Activated CD4-positive, alpha-beta T cell treated with anti-CD3 and anti-CD28 coated beads, Interleukin-2, amount 50 U/mL, for 48 hours (primary cell): Measurements from ENCODE around the gene ARHGAP21.
"Not testable (repeated sequence)": the region's sequence is repeated elsewhere in the genome, so short reads cannot be mapped to it uniquely, and the experiment has no call there.

Experiments used
- DNase-seq, 2 experiments: peaks; one replicate each; pipeline ENCODE4 v3.0.0-alpha.2; 2020

ARHGAP21 gene

GRCh38 chr10:24723788-24724380 lies at the start of gene ARHGAP21:
Gene ARHGAP21, minus strand, starts transcription at chr10:24723887. Its CDS starts 1,988 bp downstream, at chr10:24721899.
- DNase-seq, result peak; percentile 41 to 51

DNA sequence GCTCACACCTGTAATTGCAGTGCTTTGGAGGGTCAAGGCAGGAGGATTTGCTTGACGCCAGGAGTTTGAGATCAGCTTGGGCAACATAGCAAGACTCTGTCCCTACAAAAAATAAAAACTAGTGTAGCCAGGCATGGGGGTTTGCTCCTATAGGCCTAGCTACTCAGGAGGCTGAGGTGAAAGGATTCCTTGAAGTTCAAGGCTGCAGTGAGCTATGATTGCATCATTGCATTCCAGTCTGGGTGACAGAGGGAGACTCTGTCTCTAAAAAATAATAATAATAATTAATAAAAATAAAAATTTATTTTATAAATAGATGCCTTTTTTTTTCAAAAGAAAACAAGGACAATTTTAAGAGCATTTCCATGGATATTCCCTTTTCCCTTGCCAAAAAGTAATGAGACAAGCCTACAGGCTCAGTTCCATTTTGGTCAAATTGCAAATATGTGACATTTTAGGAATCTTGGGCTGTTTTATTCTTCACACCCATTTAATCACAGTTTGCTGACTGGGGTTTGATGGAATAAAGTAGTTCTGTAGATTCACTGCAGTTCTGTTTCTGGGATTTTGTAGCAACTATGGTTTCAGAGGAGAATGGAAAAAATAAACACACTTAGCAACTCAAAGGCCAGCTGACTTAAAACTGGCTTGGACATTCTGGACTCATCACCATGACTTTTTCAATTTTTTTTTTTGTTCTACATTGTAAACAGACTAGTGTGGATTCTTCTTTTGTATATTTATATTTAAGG lies 48.4 kb upstream of the ARHGAP21 start:
- DNase-seq, result no peak

GRCh38 chr10:24764991-24765390 lies 41.3 kb upstream of the ARHGAP21 start:
- DNase-seq, result not testable (repeated sequence)

- no peak for DNase-seq
These were observed 39.4 kb upstream of the ARHGAP21 start for GRCh38 chr10:24762966-24763623.

GRCh38 chr10:24762161-24762924 lies 38.7 kb upstream of the ARHGAP21 start:
- no peak for DNase-seq

DNA sequence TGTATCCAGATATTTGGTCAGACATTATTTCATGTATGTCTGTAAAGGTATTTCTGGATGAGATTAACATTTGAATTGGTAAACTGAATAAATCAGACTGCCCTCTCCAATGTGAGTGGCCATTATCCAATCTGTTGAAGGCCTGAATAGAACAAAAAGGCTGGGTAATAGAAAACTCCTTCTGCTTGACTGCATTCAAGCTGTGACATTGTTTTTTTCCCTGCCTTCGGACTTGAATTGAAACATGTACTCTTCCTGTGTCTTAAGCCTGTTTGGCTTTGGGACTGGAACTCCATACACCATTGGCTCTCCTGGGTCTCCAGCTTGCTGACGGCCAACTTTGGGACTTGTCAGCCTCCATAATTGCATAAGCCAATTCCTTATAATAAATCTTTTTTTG lies 36.0 kb upstream of the ARHGAP21 start:
- no peak for DNase-seq

DNA sequence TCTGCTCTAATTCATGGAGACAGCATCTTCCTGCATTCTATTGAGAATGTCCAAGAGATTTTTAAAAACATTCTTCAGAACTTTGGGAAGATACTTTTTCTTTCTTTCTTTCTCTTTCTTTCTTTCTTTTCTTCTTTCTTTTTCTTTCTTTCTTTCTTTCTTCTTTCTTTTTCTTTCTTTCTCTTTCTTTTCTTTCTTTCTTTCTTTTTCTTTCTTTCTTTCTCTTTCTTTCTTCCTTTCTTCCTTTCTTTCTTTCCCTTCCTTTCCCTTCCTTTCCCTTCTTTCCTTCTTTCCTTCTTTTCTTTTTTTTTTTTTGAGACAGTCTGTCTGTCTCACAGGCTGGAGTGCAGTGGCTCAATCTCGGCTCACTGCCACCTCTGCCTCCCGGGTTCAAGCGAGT lies 34.6 kb upstream of the ARHGAP21 start:
- not testable (repeated sequence) for DNase-seq

- no peak for DNase-seq
These were observed 32.6 kb upstream of the ARHGAP21 start for GRCh38 chr10:24756283-24756682.

DNA sequence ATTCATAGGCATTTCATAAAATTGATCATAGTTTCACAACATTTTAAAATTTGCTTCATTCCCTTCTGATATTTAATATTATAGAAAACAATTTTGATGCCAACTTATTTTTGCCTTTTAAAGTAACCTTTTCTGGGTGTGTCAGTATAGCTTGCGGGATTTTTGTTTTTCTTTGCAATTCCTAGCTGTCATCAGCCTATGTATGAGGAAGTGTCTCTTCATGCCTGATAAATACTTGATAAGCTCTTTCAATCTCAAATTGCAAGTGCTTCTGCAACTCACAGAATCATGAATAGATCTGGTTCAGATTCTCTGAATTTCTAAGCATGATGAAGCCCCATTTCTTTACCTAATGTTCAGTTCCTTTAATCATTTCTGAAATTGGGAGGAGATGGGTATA lies 28.0 kb upstream of the ARHGAP21 start:
- no peak for DNase-seq

DNA sequence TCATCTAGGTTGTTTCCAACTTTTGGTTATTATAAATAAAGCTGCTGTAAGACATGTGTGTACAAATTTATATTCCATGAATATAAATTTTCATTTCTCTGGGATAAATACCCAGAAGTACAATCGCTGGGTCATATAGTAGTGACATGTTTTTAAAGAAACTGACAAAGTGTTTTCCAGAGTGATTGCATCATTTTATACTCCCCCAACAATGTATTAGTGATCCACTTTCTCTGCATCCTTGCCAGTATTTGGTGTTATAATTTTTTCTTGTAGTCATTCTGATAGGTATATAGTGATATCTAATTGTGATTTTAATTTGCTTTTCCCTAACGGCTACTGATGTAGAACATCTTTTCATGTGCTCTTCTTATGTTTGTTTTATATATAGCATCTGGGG lies 27.0 kb upstream of the ARHGAP21 start:
- no peak for DNase-seq

GRCh38 chr10:24748214-24748613 lies 24.5 kb upstream of the ARHGAP21 start:
- DNase-seq, result no peak

DNA sequence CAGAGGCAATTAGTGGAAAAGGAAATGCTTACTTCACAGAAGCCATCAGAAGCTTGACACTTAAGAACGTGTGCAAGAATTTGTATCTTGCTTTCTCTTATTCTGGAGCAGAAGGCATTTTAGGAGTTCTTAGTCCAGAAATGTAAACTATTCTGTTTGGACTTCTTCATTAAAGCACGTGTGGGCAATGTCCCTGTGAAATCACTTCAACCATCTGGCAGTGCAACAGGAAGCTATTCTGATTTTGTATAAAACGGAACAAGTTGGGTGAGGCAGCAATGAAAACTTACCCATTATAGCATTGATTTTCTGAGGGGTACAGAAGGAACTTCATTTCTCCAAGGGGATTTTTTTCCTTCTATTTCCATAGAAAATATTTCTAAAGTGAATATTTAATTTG lies 21.3 kb upstream of the ARHGAP21 start:
- no peak for DNase-seq

DNA sequence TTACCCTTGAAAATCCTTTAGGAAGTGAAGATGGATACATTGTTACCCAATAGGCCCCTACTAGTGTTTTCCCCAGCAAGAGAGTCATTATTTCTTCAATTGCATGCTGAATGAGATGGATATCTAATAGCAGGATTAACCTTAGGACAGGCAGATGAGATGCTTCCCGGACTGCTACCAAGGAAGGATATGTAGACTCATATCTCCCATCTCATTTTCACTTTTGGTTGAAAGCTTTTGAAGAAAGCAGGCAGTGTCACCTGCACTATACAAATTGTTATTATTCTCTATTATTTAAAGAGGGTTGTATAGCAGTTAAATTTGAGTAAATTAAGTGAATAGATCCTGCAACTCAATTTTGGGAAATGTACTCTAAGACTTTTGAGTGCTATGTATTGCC lies 17.0 kb upstream of the ARHGAP21 start:
- DNase-seq, result no peak

DNA sequence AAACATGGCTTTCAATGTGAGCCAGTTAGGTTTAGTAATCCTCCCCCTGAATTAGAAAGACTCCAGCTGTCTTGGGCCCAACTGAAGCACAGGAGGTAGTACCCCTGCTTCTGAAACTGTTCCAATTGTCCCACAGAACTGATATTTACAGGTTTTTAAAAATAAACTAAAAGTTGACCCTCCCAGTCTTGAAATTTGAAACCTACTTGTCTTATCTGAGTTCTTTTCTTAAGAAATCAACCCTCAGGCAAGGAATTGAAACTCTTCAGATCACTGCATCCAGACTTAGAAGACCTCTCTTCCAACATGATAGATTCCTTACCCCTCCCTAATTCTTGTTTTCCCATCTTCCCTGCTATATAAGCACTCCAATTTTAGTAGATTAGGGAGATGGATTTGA lies 13.3 kb upstream of the ARHGAP21 start:
- DNase-seq, result no peak

- no peak for DNase-seq
These were observed 8.3 kb upstream of the ARHGAP21 start for GRCh38 chr10:24731942-24732341.

DNA sequence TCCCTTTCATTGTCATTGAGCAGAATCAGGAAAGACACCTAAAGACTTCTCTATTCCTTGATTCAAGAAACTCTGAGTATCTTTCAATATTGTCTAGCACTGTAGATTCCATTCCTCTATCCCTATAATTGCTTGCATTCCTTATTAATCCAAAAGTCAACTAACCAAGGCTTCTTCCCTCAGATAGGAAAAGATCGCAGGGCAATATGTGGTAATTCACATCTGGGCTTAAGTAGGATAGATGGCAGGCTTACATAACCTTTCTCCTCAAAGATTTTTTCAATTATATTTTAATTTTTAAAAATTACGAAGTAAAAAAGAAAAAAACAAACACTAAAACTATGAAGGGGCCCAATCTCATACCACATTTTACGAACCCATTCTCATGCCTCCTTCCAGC lies 7.1 kb upstream of the ARHGAP21 start:
- no peak for DNase-seq

GRCh38 chr10:24727786-24728185 lies 4.1 kb upstream of the ARHGAP21 start:
- no peak for DNase-seq

DNA sequence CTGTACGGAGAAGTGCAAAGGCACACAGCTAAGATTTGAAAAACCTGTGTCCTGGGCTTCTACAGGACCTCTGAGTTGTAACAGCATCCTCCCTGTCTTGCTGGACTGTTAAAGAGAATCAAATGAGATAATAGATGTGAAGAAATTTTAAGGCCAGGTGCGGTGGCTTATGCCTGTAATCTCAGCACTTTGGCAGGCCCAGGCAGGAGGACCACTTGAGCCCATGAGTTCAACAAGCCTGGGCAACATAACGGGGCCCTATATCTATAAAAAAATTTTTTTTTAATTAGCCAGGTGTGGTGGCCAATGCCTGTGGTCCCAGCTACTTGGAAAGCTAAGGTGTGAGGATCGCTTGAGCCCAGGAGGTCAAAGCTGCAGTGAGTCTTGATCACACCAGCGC lies 2.9 kb upstream of the ARHGAP21 start:
- no peak for DNase-seq

GRCh38 chr10:24726029-24726428 lies 2.3 kb upstream of the ARHGAP21 start:
- DNase-seq, result not testable (repeated sequence)

- peak; percentile 97 to 98 for DNase-seq
These were observed 918 bp upstream of the ARHGAP21 start for GRCh38 chr10:24724381-24725228.

GRCh38 chr10:24723386-24723787 lies 300 bp downstream of the ARHGAP21 start:
- DNase-seq, result peak; percentile 36 to 42

GRCh38 chr10:24722676-24723385 lies 856 bp downstream of the ARHGAP21 start:
- peak; percentile 55 to 67 for DNase-seq
